Stimulated activated CD8-positive, alpha-beta memory T cell treated with anti-CD3 and anti-CD28 coated beads, Interleukin-12 subunit alpha, Interleukin-12 subunit beta, amount 100 ng/mL, for 4 hours (primary cell): ENCODE measurements around the gene CDC5L.

ENCODE experiments used
- DNase-seq: peaks from one replicate; pipeline ENCODE4 v3.0.0-alpha.2; 2020; ENCODE audit warnings: low read depth

CDC5L gene

DNA sequence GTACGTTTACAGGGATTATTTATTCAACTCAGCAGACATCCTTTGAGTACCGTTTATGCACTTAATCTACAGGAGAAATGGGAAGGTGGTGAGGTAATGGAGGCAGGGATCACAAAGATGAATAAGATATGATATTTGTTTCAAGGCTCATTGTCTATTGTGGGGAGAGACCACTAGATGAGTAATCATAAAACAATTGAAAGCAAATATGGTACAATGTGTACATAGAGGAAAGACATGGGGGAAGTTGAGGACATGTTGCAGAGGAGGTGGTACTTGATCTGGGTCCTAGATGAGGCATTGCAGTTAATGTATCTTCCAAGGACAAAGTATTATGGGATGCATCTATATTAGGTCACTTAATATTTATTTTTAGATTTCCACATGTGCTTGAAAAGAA is 13.7 kb upstream of the CDC5L start:
- DNase-seq: no peak

GRCh38 chr6:44375071-44375470 is 12.4 kb upstream of the CDC5L start:
- no peak for DNase-seq

DNA sequence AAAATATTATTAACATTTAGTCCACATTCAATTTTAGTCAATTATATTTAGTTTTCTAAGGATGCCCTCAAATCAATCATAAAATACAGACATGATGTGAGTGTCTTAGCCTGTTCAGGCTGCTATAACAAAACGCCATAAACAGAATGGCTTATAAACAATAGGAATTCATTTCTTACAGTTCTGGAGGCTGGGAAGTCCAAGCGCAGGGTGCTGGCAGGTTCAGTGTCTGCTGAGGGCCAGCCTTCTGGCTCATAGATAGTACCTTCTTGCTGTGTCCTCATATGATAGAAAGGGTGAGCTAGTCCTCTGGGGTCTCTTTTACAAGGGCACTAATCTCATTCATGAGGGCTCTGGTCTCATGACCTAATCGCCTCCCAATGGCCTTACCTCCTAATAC is 10.0 kb upstream of the CDC5L start:
- no peak for DNase-seq

DNA sequence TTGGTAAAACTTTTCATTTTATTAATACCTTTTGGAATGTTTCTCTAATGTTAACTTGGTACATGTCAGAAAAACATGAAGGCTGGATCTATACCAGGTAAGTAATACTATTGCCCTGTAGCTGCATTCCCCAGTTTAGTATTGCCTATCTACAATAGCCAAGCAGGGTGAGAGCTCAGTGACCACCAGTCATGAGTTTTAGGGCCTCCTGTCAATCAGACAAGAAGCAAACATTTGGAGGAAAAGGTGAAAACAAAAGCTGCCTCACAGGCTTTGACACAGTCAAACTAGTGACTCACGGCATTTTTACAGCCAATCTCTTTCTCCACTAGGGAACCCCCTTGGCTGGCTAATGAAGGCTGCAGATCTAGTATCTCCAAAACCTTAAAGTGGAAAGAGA is 9.5 kb upstream of the CDC5L start:
- DNase-seq: no peak

DNA sequence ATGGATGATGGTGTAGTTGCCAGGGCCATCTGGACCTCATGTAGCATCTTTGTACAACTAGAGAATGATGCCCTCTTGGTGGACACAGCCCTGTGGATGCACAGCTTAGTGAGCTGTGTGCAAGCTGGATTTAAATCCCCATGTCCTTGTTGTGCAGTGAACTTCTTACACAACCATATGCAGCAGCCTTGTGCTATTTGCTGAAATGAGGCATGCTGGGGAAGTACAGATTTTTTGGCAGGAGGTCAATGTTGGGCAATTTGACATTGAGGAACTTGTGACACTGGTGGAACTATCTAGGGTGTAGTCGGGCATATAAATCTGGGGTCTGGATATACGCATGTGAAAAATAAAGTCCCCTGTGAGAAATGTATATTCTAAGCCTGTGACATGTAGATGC is 5.8 kb upstream of the CDC5L start:
- DNase-seq: no peak

DNA sequence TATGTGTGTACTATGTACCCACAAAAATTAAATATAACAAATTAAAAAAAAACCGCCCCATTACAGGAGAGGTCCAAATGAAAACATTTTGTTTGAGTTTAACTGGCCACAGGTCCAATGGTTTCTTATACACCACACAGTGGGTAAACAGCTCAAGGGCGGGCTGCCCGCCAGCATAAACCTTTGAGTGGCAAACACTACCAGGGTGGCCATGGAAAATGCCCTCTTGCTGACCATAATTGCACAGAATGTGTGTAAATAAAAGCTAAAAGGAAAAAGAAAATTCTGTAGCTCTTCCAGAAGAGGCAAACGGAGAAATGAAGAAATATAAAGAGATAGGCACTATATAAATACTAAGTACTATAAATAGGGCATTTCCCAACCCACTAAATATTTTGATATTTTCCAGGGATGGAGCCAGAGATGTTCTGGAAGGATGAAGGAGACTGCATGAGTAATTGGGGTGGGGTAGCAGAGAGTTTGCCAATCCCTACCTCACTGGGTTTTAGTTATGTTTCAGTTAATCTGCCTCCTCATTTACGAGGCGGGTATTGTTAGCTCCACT is 1.1 kb upstream of the CDC5L start:
- no peak for DNase-seq

- no peak for DNase-seq
Observed at GRCh38 chr6:44386929-44387345, 569 bp upstream of the CDC5L start.

DNA sequence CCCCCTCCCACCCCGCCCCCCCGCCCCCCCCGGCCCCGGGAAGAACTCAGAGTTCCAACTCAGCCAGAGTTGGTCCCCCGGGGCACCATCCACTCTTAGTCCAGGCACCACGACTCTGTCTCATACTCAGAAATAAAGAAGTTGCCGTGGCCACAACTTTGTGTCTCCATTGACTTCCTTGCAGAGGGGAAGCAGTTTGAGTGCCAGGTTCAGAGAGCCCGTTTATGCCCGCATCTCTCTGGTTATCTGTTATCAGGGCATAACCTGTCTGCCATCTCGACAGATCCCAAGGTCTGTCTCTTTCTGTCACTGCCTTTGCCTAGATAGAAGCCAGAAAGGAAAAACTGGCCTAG is 605 bp downstream of the CDC5L start:
- no peak for DNase-seq

GRCh38 chr6:44388887-44389286 is 1.4 kb downstream of the CDC5L start:
- DNase-seq: no peak

DNA sequence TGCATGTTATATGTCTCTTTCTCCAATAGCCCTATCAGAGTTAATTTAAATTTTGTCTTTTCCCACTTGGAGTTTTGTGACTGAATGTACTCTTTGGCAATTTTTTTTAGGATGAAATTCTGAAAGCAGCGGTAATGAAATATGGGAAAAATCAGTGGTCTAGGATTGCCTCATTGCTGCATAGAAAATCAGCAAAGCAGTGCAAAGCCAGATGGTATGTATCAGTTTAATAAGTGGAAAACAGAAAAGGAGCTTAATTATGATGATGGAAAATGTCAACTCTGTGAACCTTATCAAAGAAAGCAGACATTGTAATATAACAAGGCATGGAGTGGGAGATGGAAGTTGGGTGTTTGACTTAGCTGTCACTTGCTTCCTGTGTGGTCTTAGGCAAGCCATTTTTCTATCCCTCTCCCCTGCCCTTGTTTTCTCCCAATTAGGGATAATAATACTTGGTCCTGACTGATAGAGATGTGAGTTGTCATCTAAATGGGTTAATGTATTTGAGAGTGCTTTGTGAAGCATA is 2.7 kb downstream of the CDC5L start:
- DNase-seq: no peak

DNA sequence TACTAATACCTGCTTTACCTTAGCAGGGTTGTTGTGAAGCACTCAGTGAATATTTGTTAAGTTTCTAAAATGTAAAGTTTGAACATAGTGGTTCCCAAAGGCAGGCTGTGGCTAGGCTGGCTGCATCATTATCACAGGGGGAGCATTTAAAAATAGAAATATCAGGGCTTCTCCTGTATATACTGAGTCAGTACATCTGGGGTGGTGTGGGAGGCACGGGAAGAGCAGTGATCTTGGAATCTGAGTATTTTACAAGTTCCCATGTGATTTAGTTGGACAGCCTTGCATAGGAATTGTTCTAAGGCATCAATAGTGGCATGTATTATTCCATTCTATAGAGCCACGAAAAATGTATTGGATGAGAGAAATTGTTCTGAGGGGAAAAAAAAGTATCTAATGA is 8.0 kb downstream of the CDC5L start:
- DNase-seq: no peak

DNA sequence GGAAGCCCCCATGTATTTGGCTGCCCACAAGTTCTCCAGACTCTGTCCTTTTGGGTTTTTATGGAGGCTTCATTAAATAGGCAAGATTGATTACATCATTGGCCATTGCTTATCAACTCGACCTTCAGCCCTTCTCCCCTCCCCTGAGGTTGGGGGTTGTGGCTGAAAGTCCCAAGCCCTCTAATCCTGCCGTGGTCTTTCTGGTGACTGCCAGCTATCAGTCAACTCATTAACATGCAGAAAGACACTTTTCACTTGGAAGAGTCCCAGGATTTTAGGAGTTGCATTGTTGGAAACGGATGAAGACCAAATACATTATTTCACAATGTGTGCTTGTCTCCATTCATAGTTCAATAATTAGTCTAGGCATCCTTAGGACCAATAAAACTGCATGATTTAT is 9.5 kb downstream of the CDC5L start:
- DNase-seq: no peak

DNA sequence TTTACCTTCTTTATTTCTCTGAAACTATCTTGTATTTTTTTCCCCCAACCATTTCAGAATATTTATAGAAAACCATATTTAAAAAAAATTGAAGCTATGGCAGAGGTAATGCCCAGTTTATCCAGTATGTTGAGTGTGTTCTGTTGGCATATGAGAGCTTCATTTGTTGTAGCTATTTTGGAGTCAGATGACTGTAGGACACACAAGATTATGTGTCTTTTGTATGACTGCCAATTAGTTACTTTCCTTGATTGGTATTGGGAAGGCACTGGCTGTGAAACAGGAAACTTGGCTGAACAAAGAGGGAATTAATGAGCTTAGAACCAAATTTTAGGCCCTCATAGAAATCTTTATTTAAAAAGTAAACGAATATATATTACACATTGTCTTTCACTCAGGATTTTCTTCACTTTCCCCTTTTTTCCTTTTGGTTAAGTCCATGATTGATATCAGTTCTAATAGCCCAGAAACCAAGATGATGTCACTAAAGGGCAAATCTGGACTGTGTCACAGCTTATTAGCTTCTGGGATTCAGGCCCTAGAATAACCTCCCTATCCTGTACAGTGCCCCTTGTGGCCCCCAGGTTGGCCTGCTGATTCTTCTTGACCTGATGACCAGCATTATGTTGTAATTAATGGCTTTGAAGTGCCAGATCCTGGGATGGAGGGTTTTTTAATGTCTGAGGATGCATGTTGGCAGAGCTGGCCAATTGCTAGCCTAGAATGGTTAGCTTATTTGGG is 10.1 kb downstream of the CDC5L start:
- DNase-seq: no peak

GRCh38 chr6:44399991-44400390 is 12.5 kb downstream of the CDC5L start:
- DNase-seq: no peak

- no peak for DNase-seq
Observed at GRCh38 chr6:44400572-44400971, 13.1 kb downstream of the CDC5L start.

DNA sequence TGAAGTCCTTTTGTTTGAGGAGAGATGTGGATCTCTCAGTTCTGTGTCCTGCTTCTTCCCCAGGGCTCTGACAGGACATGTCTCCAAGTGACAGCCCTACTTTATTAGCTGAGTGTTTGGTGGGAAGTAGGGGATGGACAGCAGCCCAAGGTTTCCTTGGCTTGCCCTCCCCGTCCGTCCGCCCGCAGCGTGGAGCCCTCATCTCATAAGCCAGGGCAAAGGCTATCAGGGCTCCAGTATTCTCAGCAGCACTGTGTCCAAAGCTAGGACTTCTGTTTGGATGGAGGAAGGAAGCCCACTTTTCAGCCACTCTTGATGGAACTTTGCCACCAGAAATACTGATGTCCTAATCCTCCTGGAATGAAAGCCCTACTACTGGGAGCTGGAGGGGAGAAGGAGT is 13.6 kb downstream of the CDC5L start:
- no peak for DNase-seq

DNA sequence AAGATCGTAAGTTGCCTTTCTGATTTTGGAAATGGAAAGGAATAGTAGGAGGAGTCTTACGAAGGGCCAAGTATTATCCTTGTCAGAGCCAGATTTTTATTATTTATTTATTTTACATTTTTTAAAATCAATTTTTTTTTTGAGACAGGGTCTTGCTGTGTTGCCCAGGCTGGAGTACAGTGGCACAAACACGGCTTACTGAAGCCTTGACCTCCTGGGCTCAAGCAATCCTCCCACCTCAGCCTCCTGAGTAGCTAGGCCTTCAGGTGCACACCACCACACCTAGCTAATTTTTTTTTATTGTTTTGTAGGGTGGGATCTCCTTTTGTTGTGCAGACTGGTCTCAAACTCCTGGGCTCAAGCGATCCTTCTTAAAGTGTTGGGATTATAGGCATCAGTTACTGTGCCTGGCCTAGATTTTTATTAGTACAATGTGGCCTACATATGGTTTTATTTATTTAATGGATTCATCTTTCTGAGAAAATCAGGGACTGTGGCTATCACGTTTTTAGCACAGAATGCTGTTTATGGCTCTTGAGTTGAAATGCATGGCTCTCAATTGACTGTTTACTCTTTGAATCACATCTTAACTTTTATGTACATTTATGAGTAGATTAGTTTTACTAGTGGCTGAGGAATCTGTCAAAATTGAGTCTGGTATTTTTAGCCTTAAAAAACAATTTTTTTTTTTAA is 16.7 kb downstream of the CDC5L start:
- no peak for DNase-seq

DNA sequence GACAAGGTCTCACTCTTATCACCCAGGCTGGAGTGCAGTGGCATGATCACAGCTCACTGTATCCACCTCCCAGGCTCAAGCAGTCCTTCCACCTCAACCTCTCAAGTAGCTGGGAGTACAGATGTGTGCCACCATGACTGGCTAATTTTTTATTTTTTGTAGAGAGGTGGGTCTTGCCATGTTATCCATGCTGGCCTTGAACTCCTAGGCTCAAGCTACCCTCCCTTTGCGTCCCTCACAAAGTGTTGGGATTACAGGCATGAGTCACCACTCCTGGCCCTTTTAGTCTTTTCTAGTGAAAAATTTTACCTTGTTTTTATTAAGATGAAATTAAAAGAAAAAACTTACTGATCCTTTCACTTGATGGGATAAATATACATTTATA is 17.2 kb downstream of the CDC5L start:
- no peak for DNase-seq

DNA sequence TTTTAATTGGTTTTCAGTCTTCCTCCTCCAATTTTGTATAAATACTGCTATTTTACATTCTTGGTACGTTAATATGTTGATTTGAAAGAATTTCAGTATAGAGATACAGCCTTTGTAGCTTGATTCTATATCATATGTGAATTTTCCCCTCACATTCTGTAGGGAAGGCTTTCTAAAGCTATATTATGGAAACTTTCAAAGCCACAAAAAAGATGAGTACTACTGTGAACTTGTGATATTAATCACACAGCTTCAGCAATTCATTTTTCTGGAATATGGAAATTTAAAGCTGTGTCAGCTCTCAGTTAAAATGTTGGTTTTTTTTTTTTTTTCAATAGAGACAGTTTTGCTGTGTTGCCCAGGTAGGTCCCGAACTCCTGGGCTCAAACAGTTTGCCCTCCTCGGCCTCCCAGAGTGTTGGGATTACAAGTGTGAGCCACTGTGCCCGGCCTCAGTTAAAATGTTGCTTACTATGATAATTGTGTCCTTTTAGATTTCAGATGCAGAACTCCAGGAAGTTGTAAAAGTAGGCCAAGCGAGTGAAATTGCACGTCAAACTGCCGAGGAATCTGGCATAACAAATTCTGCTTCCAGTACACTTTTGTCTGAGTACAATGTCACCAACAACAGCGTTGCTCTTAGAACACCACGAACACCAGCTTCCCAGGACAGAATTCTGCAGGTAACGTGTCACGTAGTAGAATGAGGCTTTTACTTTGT is 20.6 kb downstream of the CDC5L start:
- no peak for DNase-seq

DNA sequence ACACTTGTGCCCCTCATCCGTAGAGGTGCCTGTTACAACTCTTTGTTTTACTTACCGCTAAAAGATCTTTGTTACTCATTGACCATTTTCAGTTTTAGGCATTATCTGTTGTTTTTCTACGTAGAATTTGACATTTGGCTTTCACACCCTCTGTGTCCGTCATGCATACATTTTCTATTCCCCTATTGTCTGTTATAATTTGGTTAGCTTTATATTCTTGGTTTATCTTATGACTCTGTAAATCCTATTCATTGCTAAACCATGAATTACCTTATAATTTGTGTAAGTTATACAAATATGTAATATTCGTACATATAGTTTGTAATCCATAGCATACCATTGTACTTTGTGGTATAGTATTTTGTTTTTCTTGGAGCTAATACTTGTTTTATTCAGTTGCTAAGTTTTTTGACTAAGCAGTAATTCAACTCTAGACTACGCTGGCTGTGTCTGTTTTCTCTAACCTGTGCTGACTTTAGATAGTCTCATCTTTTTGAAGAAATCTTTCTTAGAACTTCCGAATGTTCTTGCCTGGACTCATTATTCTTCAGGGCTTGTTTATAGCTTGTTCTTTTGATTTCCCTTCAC is 21.8 kb downstream of the CDC5L start:
- DNase-seq: no peak

DNA sequence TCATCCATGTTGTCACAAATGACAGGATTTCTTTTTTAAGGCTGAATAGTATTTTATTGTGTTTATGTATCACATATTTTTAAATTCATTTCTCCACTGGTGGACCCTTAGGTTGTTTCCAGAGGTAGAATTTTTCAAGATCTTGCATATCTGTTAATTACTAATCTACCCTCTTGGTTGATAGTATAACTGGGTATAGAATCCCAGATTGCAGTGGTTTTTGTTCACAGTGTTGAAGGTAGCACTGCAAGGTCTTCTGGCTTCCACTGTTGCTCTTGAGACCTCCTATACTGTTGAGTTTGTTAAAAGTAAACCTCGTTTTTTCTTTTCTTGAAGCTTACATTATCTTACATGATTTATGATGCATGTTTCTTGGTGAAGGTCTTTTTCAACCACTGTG is 22.9 kb downstream of the CDC5L start:
- no peak for DNase-seq

GRCh38 chr6:44411141-44411540 is 23.6 kb downstream of the CDC5L start:
- DNase-seq: no peak
